Skeletal muscle cell (primary cell): Measurements from ENCODE around the gene DAG1.
A peak's percentile ranks its signal among the peaks of the same experiment; 100 is the strongest.
"Not testable (repeated sequence)": the region's sequence is repeated elsewhere in the genome, so short reads cannot be mapped to it uniquely, and the experiment has no call there.

ENCODE experiments used
- DNase-seq: peaks from one replicate; pipeline ENCODE4 v3.0.0-alpha.2; 2010; ENCODE audit warnings: low read depth
- H3K4me3 ChIP-seq: 2 replicates; pipeline ENCODE4 v1.5.1; 2011; ENCODE audit warnings: low read depth, mild to moderate bottlenecking, control low read depth, low read length, moderate library complexity

Gene DAG1

DNA sequence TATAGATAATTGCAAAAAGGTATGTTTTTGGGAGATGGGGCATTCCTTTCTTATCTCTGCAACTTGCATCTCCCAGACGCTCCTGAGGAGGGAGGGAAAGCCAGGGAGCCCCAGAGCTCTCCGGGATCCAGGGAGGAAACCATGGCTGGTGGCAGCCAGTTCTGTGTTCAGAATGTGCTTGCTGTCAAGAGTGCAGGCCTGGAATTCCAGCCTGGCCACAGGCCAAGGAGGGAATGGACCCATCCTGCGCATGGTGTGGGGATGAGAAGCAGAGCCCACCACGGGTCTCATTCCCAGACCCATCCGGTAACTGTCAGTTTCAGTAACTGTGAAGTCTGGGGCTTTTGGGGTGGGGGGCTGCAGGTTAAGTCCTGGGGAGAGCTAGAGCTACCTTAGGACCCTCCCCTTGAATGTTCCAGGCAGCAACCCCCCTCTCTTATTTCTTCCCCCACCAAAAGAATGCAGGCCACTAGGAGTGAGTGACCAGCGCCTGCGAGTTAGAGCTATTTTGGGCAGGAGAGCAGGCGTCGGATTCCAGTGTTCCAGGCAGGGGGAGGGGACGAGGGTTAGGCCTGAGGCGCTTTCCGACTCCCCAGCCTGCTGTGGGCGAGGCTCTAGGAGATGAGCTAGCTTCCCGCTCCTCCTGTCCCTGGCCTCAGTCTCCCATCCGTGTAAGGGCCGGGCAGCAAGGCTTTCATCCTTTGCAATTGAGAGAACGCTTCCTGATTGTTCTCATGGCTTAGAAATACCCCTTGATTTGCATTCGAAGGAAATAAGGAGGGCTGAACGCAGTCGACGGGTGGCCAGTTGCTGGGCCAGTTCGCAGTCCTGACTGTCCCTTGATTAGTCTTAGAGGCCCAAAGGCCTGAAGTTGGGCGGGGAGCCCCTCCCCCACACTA is 781 bp upstream of the DAG1 start:
- no peak for DNase-seq

DNA sequence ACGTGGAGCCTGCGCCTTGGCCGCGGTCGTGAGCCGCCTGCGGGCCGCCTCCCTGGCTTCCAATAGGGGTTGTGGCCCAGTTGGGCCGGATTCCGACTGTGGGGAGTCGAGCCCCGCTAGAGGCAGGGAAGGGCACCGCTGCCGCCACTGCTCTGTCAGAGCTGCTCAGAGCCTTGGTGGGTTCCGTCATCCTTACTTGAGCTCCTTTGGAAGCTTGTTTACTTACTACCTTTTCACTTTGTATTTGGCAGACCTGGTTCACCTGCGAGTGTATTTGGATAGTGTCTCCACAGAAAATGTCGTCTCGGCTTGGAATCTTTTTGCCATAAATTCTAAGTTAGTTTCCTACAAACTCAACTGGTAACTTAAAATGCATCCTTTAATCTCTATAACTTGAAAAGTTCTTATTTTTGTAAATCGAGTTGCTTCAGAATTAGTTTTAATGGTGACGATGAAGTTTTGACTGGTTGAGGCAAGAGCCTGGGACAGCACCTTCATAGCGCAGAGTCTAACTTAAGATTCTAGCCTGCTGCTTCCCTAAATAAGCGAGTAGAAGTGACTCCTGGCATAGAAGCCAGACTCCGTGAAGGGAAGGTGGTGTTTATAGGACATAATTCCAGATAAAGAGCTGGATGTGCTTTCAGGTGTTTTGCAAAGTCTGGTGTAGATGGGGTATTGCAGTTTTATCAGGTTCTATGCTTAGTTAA is 800 bp downstream of the DAG1 start:
- no peak for DNase-seq
- H3K4me3 ChIP-seq = peak overlapping the region; percentile 70

More for the DNA sequence above, 781 bp upstream of the DAG1 start:
- H3K4me3 ChIP-seq = peak overlapping the region; percentile 48

DNA sequence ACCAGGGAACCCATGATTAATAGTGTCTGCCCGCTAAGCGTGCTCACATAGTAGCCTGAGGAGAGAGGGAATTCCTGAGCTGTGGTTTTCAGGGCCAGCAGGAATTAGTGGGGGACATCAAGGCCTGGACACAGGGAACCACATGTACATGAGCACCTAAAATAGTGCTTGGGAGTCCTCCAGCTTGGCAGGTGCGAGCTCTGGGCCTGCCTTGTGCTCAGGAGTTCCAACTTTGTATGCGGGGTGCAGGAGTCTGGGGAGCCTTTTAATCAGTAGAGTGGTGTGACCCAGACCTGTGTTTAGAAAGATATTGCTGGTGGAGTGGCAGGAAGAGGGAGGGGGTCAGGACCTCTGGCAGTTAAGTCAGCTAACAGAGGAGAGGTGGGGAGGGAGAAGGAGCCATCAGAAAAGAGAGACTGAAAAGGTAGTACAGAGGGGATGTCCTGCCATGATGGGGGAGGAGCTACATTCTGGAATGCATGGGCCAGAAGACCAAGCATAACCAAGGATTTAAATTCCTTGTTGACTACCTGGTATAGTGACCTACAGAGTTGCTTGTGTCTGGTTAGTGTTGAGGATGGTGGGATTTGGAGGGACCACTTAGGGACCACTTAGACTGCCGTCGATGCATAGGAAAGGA is 1.9 kb downstream of the DAG1 start:
- DNase-seq = no peak
- H3K4me3 ChIP-seq = peak overlapping the region; percentile 70

DNA sequence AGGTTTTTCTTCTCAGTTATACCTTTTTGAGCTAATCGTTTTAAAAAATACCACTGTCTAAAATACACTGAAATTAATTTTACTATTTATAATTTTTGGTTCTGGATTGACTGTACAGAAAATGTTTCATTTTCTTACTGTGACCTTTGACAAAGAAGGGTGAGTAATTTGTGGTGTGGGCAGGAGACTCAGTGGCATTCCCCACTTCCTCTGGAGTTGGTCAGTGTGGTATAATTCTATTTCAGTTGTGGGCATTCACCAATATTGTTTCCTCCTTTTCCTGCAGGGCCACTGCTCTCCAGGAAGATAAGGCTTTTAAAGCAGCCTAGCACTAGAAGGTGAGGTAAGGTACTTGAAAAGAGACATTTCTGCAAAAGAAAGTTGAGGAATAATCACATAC is 6.5 kb downstream of the DAG1 start:
- DNase-seq = no peak
- no peak overlapping the region for H3K4me3 ChIP-seq

DNA sequence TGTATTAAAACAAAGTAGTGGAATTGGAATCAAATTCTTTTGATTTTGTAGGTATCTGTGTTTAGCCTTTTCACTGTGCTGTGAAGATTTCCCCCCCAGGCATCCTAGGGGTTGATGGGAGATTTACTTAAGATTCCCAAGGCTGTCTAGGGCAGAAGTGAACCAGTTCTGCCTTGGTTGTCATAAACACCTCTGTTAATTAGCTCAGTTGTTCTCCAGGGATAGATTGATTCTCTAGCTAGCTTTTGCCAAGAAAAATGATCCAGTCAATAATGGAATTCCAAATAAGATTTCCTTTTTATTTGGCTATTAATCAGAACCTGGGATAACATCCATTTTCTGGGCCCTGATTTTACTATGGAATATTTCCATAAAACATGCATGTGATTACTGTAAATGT is 12.7 kb downstream of the DAG1 start:
- DNase-seq = no peak
- H3K4me3 ChIP-seq = no peak overlapping the region

DNA sequence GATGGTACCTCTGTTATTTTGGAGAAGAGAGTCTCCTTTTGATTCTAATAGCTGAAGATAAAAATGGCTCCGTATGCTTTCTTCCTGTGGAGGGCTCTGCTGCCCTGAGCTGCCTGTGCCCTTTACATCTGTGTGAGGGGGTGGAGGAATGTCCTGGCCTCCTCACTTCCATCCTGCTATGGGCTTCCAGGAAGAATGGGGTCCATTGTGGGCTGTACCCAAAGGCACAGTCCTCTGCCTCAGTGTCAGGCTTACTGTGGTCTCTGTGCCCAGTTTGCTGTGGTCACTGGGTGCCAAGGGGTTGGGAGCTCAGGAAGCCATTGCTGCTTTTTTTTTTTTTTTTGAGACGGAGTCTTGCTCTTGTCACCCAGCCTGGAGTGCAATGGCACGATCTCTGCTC is 14.4 kb downstream of the DAG1 start:
- DNase-seq = no peak
- no peak overlapping the region for H3K4me3 ChIP-seq

DNA sequence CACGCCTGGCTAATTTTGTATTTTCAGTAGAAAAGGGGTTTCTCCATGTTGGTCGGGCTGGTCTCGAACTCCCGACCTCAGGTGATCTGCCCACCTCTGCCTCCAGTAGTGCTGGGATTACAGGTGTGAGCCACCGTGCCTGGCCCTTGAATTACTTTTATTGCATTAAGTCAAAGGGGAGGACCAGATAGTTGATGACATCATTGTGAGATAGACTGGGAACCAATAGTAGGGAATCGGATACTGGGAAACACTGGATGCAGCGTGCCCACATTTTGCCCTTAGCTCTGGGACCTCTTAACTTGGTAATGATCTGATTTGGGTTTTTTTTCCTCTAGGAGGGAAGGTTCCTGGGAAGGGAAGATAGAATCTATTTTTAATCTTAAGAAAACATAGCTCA is 19.2 kb downstream of the DAG1 start:
- DNase-seq = no peak

DNA sequence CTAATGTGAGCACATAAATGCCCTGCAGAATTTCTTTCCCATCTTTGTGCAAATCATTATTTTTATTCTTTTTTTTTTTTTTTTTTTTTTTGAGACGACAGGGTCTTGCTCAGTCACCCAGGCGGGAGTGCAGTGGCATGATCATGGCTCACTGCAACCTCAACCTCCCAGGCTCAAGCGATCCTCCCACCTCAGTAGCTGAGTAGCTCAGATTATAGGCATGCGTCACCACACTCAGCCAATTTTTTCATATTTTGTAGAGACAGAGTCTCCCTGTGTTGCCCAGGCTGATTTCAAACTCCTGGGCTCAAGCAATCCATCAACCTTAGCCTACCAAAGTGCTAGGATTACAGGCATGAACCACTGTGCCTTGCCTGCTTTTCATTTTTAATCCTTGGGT is 22.9 kb downstream of the DAG1 start:
- H3K4me3 ChIP-seq = no peak overlapping the region
- DNase-seq = no peak

More for the DNA sequence above, 19.2 kb downstream of the DAG1 start:
- H3K4me3 ChIP-seq = no peak overlapping the region

DNA sequence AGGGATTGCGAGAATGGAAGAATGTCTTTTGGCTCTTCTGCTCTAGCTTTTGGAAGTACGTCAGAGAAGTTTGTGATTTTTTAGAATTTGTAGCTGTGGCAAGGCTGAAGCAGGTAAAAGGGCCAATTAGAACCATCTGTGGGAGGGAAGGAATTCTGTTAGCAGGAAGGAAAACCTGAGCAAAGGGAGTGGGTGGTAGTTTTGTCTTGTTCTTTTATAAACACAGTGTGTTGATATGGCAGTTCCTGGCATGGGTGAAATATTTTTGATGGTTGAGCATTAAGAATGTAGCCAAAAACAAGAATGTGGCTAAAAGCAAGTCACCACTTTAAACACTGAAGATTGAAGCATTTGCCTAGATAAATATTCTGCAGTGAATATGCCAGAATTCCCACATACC is 23.8 kb downstream of the DAG1 start:
- H3K4me3 ChIP-seq = no peak overlapping the region
- DNase-seq = no peak

DNA sequence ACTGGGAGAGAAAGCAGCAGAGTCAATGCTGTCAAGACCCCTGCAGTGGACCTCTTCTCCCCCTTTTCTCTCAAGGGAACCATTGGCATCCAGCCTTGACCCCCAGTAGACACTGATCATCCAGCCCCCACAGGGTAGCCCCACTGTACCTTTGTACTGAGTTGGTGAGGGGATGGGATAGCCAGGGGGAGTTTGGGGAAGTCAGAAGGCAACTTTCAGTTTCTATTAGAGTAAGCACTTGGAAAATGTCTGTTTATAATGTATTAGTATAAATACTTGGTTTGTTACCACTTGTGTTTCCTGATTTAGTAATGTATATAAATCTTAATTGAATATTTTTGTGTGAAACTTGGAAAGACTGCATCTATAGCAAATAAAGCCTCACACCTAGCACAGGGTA is 25.0 kb downstream of the DAG1 start:
- DNase-seq = no peak
- no peak overlapping the region for H3K4me3 ChIP-seq

DNA sequence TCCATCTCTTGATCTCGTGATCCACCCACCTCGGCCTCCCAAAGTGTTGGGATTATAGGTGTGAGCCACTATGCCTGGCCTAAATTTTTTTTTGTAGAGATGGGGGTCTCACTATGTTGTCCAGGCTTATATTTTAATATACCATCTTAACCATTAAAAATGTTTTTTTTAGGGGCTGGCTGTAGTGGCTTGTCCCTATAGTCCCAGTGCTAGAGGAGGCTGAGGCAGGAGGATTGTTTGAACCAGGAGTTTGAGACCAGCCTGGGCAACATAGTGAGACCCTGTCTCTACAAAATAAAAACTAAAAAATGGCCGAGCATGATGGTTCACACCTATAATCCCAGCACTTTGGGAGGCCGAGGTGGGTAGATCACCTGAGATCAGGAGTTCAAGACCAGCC is 26.8 kb downstream of the DAG1 start:
- H3K4me3 ChIP-seq, DNase-seq: not testable (repeated sequence)

DNA sequence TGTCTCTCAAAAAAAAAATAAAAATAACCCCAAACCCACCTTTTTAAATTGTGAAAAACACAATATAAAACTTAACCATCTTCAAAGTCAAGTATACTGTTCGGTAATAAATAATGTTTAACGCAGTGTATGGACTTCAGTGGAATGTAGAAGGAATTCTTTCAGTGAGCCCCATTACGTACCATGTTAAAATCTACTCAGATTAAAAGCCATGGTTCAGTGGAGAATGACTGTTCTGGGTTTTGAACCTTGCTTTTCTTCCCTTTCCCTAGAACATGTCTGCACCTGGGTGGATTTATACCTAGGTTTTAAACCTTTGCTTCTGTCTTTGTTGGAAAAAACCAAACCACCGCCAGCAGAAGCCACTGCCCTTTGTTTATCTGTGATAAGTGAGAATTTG is 27.5 kb downstream of the DAG1 start:
- H3K4me3 ChIP-seq = no peak overlapping the region
- DNase-seq = no peak

DNA sequence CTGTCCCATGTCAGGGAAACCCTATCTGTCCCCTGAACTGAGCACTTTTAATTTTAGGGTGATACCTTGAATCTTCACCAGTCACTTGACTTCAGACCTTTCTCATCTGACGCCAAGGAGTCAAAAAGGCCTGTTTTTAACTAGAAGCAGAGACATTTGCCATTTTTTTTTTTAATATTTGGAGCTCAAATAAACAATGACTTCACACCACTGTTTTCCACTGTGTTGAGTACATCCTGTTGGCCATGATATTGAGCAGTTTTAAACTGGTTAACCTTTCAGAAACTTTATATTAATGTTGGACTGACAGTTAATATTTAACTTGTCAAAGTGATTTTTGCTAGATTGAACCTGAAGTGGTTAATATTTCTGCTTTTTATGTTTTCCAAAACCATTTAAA is 28.2 kb downstream of the DAG1 start:
- DNase-seq = no peak
- no peak overlapping the region for H3K4me3 ChIP-seq

DNA sequence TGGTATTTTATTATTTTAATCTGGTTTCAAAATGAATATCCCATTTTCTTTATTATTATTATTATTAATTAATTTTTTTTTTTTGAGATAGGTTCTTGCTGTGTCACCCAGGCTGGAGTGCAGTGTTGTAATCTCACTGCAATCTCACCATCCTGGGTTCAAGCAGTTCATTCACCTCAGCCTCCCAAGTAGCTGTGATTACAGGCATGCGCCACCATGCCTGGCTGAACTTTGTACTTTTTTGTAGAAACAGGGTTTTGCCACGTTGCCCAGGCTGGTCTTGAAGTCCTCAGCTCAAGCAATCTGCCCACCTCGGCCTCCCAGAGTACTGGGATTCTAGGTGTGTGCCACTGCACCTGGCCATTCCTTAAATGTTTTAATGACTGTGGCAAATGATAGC is 28.6 kb downstream of the DAG1 start:
- no peak overlapping the region for H3K4me3 ChIP-seq
- no peak for DNase-seq

DNA sequence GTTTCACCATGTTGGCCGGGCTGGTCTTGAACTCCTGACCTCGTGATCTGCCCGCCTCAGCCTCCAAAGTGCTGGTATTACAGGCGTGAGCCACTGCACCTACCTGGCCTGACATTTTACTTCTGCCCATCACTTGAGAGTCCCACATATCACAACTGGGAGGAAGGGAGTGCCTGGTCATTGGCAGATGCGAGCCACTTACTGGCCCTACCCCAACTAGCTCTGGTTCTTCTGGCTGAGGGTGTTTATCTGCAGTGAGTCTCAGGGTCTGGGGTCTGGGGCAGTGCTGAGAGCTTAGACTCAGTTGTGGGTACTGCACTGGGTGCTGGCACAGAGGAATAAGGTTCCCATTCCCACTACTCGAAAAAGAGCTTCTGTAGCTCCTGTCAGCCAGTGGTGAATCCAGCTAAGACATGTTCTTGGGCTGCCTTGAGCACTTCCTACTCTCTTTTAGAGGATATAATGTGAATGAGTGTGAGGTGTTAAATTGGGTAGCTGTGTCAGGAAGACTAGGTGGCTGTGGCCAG is 30.2 kb downstream of the DAG1 start:
- DNase-seq = no peak

DNA sequence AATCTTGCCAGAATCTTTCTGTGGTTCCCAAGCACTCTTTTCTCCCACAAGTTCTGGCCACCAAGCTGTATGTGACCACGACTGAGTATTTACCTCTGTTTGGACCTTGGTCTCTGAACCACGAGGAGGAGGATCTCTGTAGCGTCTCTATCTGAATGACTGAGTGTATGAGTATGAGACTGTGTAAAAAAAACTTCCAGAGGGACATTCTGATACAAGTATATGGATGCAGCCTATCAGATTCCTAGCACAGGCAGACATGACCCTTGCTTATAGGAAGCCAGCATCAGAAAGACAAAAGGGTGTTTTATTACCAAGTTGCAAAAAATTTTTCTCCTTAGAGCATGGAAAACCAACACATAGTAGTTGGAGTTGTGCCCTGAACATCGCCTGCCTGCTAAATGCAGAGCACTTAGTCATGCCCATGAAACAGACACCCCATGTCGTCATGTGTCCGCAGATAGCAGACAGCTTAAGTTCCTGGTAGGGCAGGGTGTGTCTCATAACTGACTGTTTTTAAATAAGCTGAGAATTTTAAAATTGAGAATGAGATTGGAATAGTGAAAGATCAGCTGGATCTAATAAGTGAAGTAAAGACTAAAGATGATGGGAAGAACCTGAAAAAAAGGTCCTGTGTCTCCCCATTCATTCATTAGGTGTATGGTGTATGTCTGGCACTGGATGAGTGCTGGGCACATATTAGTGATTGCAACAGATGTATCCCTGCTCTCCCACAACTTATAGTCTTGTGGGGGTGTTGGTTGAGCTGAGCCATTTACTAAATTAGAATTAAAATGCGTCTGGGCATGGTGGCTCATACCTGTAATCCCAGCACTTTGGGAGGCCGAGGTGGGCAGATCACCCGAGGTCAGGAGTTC is 30.9 kb downstream of the DAG1 start:
- no peak overlapping the region for H3K4me3 ChIP-seq
- peak; percentile 96 for DNase-seq

More for the DNA sequence above, 30.2 kb downstream of the DAG1 start:
- H3K4me3 ChIP-seq = no peak overlapping the region

DNA sequence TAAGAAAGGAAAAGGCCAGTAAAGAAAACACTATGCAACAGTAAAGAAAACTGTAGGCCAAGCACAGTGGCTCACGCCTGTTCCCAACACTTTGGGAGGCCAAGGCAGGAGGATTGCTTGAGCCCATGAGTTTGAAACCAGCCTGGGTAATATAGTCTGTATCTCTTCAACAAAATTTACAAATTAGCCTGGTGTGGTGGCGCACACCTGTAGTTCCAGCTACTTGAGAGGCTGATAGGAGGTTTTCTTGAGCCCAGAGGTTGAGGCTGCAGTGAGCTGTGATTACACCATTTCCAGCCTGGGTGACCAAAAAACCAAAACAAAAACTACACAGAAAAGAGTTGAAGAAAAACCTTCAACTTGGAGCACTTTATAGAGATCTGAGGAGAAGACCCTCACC is 31.8 kb downstream of the DAG1 start:
- no peak for DNase-seq
- H3K4me3 ChIP-seq = no peak overlapping the region

DNA sequence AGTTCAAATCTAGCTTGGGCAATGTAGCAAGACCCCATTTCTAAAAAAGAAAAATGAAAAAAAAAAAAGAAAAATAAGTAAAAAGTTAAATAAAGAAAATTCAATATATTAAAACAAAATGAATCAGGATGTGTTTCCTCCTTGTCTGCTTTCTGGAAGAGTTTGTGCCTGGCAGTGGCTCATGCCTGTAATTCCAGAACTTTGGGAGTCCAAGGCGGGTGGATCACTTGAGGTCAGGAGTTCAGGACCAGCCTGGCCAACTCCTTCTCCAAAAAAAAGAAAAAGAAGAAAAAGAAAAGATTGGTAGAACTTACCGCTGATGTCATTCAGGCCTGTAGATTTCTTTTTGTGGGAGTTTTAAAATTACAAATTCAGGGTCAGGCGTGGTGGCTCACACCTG is 36.8 kb downstream of the DAG1 start:
- DNase-seq = no peak
- H3K4me3 ChIP-seq = no peak overlapping the region

DNA sequence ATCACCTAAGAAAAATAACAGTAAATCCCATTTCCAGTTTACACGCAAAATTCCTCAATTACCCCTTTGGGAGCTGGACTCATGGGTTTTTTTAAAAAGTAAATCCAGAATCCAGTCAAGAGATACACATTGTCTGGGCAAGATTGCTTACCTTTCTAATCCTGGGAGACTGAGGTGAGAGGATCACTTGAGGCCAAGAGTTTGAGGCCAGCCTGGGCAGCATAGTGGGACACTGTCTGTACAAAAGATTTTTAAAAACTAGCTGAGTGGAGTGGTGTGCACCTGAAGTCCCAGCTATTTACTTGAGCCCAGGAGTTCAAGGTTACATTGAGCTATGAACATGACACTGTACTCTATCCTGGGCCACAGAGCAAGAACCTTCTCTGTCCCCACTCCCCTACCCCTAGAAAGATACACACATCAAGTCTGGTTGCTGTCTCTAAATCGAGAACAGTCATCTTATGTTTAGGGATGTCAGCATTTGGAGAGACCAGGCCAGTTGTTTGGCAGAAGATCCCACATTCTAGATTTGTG is 39.0 kb downstream of the DAG1 start:
- no peak overlapping the region for H3K4me3 ChIP-seq
- no peak for DNase-seq
